Measurements from ENCODE around the gene DAPK1. TPM values are rescaled to one million over a fixed set of nuclear protein-coding genes. Genes with fewer than 3 reads are reported as not detected.

Gene DAPK1
- total RNA-seq, 1 experiment from 2014 or later, result 133 TPM

- no peaks in the 10 kb centered on the region for H3K27me3 Mint-ChIP-seq (ENCODE audit: unreplicated experiment)
- BruUV-seq (replicated peaks), result no TSS peak
- no peak overlapping the region for H3K4me3 Mint-ChIP-seq (ENCODE audit: low read depth, unreplicated experiment)
- no peak for TF ChIP-seq CTCF (IDR thresholded peaks at IDR 0.05; ENCODE audit: unreplicated experiment)
- H3K36me3 Mint-ChIP-seq (ENCODE audit: insufficient read depth, unreplicated experiment), result peaks cover 20% of the 10 kb centered on the region
- intact Hi-C loops (cut with micrococcal nuclease; ENCODE audit: unreplicated experiment), result no loop called here
- CTCF ChIA-PET, result no interaction called here
- no peak overlapping the region for H3K27ac Mint-ChIP-seq (ENCODE audit: unreplicated experiment)
- H3K4me1 Mint-ChIP-seq (ENCODE audit: low read depth, unreplicated experiment), result peaks cover 35% of the 10 kb centered on the region
- no peak for DNase-seq
- H3K9me3 Mint-ChIP-seq (ENCODE audit: low read depth, unreplicated experiment), result no peaks in the 10 kb centered on the region
Observed at GRCh38 chr9:87609486-87609885, 111.8 kb downstream of the DAPK1 start.

- H3K27ac Mint-ChIP-seq (ENCODE audit: unreplicated experiment), result no peak overlapping the region
- H3K36me3 Mint-ChIP-seq (ENCODE audit: insufficient read depth, unreplicated experiment), result peaks cover 21% of the 10 kb centered on the region
- CTCF ChIA-PET, result no interaction called here
- no peak overlapping the region for H3K4me3 Mint-ChIP-seq (ENCODE audit: low read depth, unreplicated experiment)
- no peaks in the 10 kb centered on the region for H3K27me3 Mint-ChIP-seq (ENCODE audit: unreplicated experiment)
- no peak for DNase-seq
- BruUV-seq (replicated peaks), result no TSS peak
- no peak for TF ChIP-seq CTCF (IDR thresholded peaks at IDR 0.05; ENCODE audit: unreplicated experiment)
- H3K4me1 Mint-ChIP-seq (ENCODE audit: low read depth, unreplicated experiment), result peaks cover 45% of the 10 kb centered on the region
- intact Hi-C loops (cut with micrococcal nuclease; ENCODE audit: unreplicated experiment), result loop anchor here (10.0 kb wide), 1 partner anchor 276 kb away; no protein-coding TSS in a partner anchor
- H3K9me3 Mint-ChIP-seq (ENCODE audit: low read depth, unreplicated experiment), result no peaks in the 10 kb centered on the region
Observed at GRCh38 chr9:87610200-87611155, 112.8 kb downstream of the DAPK1 start.

GRCh38 chr9:87611776-87612175 is 114.1 kb downstream of the DAPK1 start:
- BruUV-seq (replicated peaks), result no TSS peak
- intact Hi-C loops (cut with micrococcal nuclease; ENCODE audit: unreplicated experiment), result loop anchor here (10.0 kb wide), 1 partner anchor 277 kb away; no protein-coding TSS in a partner anchor
- Mint-ChIP-seq H3K27ac (ENCODE audit: unreplicated experiment) (no peak overlapping the region), H3K36me3 (ENCODE audit: insufficient read depth, unreplicated experiment) (peaks cover 26% of the 10 kb centered on the region), H3K9me3 (ENCODE audit: low read depth, unreplicated experiment) (no peaks in the 10 kb centered on the region), H3K4me1 (ENCODE audit: low read depth, unreplicated experiment) (peaks cover 57% of the 10 kb centered on the region), H3K27me3 (ENCODE audit: unreplicated experiment) (no peaks in the 10 kb centered on the region), H3K4me3 (ENCODE audit: low read depth, unreplicated experiment) (no peak overlapping the region)
- CTCF ChIA-PET, result interaction anchor here (0.6 kb wide), 1 partner anchor 251 kb away, joined by 3 read pairs; no protein-coding TSS in a partner anchor
- no peak for TF ChIP-seq CTCF (IDR thresholded peaks at IDR 0.05; ENCODE audit: unreplicated experiment)
- DNase-seq, result no peak

GRCh38 chr9:87612536-87612935 is 114.9 kb downstream of the DAPK1 start:
- Mint-ChIP-seq H3K9me3 (ENCODE audit: low read depth, unreplicated experiment) (no peaks in the 10 kb centered on the region), H3K4me1 (ENCODE audit: low read depth, unreplicated experiment) (peaks cover 55% of the 10 kb centered on the region), H3K4me3 (ENCODE audit: low read depth, unreplicated experiment) (no peak overlapping the region), H3K36me3 (ENCODE audit: insufficient read depth, unreplicated experiment) (peaks cover 22% of the 10 kb centered on the region), H3K27ac (ENCODE audit: unreplicated experiment) (peak overlapping the region; percentile 86), H3K27me3 (ENCODE audit: unreplicated experiment) (no peaks in the 10 kb centered on the region)
- DNase-seq, result no peak
- intact Hi-C loops (cut with micrococcal nuclease; ENCODE audit: unreplicated experiment), result loop anchor here (10.0 kb wide), 1 partner anchor 278 kb away; no protein-coding TSS in a partner anchor
- BruUV-seq (replicated peaks), result no TSS peak
- no peak for TF ChIP-seq CTCF (IDR thresholded peaks at IDR 0.05; ENCODE audit: unreplicated experiment)
- CTCF ChIA-PET, result interaction anchor here (2.0 to 2.2 kb wide), 2 partner anchors 13 to 43 kb away, joined by 5 to 9 read pairs; no protein-coding TSS in a partner anchor

All from Calu3 (cell line).